ENCODE measurements around the gene CBX7.

Gene CBX7

DNA sequence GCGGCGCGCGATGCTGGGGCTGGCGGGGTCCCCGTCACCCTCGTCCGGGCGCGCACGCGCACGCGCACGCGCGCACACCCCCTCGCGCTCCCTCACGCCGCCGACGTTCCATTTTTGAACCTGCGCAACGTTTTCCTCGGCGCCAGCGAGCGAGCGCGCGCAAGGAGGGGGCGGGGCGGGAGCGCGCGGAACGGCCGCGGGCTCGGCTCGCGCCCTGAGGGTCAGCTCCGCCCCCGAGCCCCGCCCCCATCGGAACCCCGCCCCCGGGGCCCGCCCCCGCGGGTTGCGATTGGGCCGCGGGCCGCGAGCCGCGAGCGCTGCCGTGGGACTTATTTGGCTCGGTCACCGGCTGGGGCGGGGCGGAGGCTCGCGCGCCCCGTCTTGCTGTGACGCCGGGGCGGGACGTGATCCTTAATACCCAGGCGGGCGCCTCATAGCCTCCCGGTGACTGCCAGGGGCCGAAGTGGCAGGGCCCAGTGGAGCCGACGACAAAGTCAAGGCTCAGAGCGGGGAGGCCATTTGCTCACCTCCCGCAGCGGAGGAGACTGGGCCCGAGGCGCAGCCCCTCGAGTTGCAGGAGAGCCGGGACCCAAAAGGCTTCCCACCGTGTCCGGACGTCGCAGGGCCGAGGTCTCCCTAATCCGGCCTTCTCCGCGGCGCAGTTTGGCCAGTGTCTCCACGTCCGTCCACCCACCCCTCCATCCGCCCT is at the start of gene CBX7:
TSS of gene CBX7 (minus strand) at position 170 of the 709 bp plus-strand sequence. CDS start 236 bp downstream, outside the sequence.
- peak; percentile 99 for DNase-seq (ENCODE audit: low spot score)

DNA sequence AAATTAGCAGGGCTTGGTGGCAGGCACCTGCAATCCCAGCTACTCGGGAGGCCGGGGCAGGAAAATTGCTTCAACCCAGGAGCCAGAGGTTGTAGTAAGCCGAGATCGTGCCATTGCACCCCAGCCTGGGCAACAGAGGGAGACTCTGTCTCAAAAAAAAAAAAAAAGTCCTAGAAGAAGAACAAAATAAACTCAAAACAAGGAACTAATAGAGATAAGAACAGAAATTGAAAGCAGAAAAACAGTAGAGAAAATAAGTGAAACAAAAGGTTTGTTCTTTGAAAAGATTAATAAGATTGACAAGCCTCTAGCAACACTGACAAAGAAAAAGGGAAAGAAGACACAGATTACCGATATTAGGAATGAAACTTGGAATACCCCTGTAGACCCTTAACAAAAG is 45.1 kb upstream of the CBX7 start:
- DNase-seq (ENCODE audit: low spot score): no peak

DNA sequence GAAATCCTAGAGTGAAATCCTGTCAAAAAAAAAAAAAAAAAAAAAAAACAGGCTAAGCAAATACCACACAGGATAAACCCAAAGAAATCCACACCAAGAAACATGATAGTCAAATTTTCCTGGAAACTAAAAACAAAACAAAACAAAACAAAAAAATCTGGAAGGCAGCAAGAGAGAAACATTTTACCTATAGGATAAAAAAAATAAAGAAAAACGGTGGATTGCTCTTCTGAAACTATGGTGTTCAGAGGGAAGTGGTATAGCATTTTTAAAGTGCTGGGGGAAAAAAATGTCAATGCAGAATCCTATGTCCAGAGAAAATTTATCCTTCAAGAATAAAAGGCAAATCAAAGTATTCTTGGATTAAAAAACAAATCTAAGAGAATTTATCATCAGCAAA is 41.6 kb upstream of the CBX7 start:
- DNase-seq (ENCODE audit: low spot score): no peak

DNA sequence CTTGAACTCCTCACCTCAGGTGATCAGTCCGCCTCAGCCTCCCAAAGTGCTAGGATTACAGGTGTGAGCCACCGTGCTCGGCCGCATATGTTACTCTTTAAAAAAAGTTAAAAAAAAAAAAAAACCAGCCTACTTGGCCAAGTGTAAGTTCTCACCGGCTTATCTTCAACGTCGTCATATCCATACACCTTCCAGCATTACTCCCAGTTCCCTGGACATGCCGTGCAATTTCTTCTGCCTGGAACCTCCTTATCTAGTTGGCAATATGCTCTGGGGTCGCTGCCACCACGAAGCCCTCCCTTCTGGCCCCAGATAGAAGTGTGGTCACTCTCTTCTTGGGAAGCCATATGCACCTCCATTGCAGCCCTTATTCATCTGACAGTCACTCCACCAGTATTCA is 36.3 kb upstream of the CBX7 start:
- no peak for DNase-seq (ENCODE audit: low spot score)

DNA sequence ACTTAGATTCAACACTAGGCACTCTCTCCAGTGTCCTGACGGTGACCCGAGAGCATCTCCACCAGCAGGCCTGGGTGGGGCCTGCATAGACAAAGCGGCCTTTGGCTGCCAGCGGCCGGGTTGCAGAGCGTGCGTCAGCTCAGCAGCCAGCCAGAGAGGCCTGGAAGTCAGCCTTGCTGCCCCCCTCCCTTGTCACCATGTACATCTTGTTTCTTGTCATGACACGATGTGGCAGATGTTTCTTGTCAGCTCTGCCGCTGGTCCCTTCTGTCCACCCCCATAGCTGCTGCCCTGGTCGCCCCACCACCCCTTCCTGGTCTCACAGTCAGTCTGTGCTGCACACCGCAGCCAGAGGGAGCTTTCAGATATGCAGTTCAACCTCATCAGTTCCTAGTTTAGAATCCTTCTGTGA is 33.1 kb upstream of the CBX7 start:
- DNase-seq (ENCODE audit: low spot score): peak; percentile 96

DNA sequence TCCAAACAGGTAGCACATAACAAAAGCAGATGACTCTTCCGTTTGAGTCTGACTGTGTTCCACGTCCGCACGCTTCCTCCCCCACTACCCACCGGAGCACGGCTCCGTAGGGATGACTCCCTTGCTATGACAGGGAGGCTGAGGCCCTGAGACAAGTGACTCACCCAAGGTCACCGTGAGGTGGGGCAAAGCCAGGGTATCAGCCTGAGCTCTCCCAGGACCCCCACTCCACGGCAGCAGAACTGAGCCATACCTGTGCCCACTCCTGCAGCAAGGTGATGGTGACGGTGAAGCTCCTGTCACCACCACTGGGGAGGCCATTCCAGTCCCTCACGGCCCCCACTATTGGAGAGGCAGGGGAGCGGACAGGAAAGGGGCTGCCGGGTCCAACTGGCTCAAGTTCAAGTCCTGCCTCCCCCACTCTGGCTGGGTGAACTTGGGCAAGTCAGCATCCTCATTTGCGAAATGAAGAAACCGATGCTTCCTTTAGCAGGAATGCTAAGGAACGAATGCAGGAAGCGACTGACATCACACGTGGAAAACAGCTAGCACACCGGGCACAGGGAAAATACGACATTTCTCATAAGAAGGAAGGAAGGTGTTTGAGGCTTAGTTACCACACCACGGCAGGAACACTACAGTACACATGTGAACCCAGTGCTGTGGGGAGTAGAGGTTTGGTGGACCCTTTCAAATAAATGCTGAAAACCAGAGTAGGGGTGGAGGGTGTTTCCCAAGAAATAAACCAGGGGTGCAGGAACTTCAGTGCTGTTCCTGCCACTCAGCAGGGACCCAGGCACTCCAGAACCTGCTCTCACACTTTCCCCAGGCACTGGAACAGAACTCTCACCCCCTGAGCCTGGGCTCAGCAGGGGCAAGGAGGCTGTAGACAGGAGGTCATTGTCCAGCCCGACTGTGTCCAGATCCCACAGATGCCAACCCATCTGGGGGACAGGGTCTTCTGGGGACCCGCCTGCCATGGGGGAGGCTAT is 32.4 kb upstream of the CBX7 start:
- DNase-seq (ENCODE audit: low spot score): peak; percentile 73

DNA sequence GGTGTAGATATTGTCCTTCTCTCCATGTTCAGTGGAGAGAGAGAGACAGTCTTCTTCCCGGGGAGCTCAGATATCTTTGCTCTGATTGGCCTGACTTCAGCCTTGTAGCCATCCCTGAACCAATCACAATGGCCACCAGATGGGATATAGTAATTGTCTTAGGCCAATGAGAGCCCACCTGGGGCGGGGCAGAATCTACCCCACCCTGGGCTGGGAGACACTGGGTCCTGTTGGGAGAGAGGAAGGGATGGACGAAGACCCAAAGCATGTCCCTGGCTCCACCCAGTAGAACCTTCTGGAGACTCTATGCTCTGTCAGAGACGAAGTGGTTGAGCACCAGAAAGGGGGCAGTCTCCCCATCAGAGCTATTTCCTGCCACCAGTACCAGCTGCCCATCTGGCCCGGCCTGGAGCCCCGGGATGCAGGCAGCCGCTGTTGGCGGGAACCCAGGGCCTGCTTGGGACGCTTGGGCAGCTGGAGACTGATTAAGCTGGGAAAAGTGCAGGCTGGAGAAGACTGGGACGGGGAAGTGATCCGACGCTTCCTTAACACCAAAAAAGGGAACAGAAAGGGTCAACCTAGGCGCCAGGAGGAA is 31.6 kb upstream of the CBX7 start:
- DNase-seq (ENCODE audit: low spot score): peak; percentile 83

DNA sequence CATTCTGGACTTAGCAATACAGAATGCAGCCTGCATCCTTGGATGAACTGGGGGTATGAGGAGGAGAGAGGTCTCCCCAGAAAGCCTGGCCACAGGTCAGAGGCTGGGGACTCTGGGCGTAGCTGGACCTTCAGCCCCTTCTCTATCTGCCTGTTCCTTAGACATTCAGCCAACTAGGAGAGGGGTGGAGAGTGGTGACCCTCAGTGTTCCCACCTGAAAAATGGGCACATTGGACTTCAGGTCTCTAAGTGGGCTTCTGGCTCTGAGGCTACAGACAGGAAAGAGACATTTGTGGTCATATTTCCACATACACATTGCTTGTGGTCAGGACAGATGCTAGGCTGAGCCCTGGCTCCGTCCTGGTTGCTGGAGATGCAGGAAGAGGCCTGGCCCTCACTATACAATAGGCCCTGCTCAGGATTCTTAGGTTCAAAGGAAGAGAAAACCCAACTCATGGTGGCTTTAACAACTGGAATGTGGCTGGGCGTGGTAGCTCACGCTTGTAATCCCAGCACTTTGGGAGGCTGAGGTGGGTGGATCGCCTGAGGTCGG is 30.1 kb upstream of the CBX7 start:
- no peak for DNase-seq (ENCODE audit: low spot score)

DNA sequence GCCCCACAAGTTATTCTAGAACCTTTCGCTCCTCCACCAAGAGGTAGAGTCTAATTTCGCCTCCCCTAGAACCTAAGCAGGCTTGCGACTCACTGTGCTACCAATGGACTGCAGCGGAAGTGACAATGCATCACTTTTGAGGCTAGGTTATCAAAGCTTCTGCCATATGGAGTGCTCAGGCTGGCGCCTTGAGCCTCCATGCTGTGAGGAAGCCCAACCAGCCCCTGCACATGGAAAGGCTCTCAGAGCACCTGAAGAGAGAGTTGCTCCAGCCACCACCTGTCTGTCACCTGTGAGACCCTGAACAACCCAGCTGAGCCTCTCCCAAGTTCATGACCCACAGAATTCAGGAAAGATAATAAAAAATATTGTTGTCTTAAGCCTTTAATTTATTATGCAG is 29.3 kb upstream of the CBX7 start:
- no peak for DNase-seq (ENCODE audit: low spot score)

DNA sequence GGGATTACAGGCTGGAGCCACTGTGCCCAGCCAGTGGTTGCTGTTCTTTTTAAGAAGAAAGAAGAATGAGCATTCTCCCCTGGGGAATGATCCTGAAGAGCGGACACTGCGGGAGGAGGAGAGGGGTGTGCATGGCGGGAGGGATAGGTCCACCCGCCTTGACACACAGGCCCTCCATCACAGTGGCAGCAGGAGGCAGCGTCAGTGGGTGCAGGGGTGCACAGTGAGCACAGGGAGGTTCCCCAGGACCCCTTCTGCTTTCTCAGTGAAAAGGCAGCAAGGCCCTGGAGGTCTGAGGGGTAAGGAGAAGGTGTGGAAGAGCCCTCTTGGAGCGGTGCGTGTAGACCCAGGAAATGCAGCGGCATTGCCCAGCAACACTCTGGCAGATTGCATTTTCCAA is 28.9 kb upstream of the CBX7 start:
- no peak for DNase-seq (ENCODE audit: low spot score)

DNA sequence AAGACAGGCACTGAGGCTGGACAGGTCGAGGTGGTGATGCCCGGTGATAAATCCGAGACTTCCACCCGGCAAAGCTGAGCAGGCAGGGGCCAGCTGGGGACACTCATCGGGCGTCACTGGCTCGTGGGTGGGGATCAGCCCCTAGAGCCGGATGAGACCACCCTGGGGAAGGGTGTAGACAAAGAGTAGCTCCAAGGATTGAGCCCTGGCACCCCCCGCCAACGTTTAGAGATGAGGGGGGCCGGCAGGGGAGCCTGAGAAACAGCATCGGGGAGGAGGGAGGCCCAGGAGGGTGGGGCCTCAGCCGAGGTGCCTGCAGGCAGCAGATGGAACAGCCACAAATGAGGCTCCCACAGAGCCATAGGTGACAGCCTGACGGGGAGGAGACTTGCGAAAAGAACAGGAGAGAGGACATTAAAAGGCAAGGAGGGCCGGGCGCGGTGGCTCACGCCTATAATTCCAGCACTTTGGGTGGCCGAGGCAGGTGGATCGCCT is 27.4 kb upstream of the CBX7 start:
- no peak for DNase-seq (ENCODE audit: low spot score)

DNA sequence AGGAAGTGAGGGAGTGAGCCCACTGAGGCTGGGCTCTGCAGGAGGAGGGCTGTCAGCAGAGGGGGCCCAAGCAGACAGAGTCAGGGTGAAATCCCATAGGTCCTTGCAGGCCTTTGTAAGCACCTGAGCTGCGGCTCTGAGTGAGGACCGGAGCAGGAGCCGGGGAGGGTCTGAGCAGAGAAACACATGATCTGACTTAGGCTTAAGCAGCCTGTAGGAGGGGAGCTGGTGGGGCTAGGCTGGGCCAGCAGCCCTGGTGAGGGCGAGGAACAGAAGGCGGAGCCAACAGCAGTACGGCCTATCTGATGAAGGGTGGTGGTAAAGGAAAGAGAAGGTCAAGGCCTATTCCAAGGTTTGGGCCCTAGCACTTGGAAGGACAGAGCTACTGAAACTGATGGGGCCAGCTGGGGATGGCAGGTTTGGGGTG is 26.9 kb upstream of the CBX7 start:
- DNase-seq (ENCODE audit: low spot score): no peak

DNA sequence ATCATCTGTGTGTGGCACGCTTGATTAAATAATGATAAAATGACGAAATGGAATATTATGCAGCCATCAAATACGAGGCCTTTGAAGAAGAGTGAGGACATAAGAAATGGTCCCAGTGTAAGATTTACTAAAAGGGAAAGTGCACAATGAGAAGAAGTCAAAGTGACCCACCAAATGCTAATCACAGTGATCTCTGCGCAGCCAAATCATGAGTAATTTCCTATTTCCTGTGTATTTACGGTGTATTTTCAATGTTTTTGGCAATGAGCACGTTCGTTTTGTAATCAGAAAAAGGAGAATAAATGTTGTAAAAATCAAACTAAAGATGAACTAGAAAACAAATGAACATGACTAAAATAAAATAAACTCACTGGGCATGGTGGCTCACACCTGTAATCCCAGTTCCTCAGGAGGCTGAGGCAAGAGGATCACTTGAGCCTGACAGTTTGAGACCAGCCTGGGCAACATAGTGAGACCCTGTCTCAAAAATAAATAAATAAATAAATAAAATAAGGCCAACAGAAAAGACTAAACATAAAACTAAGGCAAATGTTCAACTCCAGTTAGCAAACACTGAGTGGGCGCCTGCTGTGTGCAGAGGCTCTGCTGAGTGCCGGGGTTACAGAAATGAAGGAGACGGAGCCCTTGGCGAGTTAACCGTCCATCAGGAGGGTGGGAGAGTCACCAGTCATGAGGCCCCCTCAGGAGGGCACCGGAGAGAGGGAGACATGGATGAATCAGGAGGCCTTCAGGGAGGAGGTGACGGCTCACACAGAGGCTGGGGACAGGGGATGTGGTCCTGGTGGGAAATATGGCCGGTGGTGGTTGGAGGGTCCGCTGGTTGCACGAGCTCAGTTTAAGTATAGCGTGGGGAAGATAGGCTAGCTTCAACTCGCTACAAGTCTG is 26.0 kb upstream of the CBX7 start:
- DNase-seq (ENCODE audit: low spot score): no peak

DNA sequence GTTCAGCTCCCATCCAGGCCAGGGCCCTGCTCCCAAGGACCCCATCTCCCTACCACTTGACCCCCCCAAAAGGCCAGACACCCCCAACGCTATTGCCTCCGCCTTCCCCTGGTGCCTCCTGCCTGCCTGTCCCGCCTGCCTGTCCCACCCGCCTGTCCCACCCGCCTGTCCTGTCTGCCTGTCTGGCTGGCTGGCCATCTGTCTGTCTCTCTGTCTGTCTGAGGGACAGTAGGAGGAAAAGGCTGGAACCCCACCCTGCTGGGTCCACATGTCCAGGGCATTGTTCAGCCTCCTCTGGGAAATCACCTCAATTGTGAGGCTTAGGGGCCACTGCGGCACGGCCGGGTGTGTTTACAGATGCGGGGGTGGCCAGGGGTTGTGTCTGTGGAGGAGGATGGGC is 25.3 kb upstream of the CBX7 start:
- DNase-seq (ENCODE audit: low spot score): no peak

DNA sequence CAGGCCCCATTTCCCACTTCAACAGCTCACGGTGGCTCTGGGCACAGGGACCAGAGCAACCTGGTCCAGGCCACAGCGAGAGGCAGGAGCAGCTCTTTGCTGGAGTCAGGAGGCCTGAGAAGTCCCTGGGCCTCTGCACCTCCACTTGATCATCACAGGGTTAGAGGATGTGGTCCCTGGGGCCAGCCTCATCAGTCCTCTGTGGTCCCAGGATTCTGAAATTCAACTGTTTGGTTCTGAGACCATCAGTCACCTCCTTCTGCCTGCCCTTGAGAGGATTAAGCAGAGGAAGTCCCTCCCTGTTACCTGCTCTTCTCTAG is 24.9 kb upstream of the CBX7 start:
- DNase-seq (ENCODE audit: low spot score): no peak

DNA sequence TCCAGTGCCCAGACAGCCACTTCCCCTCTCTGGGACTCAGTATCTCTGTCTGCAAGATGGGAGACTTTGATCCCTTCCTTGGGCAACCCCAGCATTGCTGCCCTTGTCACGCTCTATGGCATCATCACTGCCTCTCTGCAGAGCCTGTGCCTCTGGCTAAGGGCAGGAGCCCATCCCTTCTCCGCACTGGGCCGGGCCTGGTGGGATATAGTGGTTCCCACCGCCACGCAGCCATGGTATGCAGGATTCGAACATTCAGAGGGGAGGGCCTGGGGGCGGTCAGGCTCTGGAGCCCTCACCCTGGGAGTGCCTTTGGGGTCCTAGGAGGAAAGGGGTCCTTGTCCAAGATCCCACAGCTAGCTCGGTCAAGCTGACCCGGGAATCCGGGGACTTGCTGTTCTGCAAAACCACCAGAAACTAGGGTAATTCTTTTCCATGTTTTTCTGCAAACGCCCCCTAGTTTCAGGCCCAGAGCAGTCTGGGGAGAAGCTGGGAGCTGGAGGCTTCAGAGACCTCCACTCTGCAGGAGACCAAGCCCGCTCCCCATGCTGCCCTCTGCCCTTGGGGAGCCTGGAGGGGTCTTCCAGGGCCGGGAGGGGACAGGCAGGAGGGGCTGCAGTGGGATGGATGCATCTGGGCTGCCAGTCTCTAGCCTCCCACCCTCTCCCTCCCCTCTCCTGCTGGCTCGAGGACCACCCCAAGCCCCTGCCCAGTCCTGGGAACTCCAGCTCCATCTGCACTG is 24.4 kb upstream of the CBX7 start:
- no peak for DNase-seq (ENCODE audit: low spot score)

DNA sequence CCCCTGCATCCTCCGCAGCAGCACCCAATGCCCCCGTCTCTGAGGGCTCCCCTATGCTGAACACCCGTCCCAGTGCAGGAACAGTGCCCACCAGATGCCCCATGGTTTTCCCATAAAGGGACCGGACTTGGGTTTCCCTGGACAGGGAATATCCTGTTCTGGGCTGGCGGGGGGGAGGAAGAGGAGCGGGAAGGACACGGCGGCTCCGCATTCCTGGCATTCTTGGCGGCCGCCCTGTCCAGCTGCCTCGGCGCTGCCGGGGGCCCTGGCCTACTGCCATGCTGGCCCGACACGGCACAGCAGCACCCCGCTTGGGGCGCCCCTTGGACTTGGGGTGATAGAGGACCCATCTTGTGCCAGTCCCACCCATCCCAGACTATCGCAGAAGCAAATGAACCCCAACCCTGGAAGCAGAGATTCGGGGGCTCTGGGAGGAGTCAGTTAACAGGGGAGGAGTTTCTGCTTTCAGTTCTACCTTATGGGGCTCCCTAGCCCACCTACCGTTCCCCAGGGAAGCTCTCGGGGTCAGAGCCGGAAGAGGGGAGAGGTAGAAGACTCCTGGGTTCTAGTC is 23.7 kb upstream of the CBX7 start:
- peak; percentile 90 for DNase-seq (ENCODE audit: low spot score)

DNA sequence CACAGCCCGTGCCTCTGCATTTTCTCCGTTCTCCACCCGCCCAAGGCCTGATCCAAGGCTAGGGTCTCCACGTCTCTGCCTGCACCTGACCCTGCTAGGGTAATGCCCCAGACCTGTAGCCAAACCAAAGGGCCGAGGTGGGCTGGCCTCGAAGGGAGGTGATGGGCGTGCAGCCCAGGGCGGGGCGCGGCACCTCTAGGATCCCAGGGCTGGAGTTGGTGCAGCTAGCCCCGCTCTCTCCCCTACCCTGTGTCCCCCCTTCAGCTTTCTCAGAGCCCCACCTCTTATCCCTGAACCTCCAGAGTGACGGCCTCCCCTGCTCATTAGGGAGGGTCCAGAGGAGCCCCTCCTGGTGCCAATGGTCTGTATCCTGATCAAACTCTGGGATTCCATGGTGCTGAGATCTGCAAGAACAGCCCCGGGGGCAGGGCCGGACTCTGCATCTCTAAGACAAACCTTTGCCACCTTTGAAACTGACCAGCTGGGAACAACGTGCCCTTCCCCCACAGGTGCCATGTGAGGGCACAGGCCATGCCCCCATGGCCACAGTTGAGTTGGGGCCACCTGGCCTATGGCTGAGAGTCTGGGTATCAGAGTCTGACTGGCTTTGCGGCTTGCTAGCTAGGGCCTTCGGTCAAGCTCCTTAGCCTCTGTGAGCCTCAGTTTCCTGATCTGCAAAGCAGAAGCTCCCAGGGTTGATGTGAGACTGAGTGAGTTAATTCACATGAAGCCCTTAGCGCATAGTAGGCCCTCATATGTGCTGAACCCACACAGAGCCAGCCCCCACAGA is 23.1 kb upstream of the CBX7 start:
- DNase-seq (ENCODE audit: low spot score): no peak

Measured in AG20443 (cell line).